ENCODE measurements around the gene RYR3. TPM values are rescaled to one million over a fixed set of nuclear protein-coding genes. Genes with fewer than 3 reads are reported as not detected.
A peak's percentile ranks its signal among the peaks of the same experiment; 100 is the strongest.

Gene RYR3
- total and polyA plus RNA-seq, 4 donors: 0.09 to 1.4 (median 0.47) TPM

DNA sequence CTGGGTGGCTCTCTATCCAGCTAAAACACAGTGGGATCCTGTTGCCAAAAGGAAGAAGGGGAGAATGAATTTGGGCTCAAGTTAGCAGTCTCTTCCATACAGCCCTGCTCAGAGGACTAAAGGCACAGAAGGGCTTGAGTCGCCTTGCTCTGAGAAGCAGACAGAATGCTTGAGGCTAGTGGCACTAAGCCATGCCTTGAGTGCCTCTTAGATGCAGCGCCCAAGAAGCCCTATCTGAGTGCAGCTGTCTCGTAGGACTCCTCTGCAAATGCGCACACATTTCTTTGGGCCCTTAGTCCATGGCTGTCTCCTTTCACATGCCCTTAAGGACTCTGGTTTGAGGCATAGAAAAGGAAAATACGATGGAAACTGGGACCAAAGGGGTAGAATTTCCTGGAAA lies 446.2 kb downstream of the RYR3 start:
- Histone ChIP-seq H3K27me3 (ENCODE audit: control insufficient read depth in 3 of 3, insufficient read depth in 3 of 3, low read length in 2 of 3) (no peaks in the 10 kb centered on the region), H3K4me3 (no peak overlapping the region), H3K27ac (ENCODE audit: low read depth in 1 of 2, low read length in 1 of 2) (no peak overlapping the region), H3K36me3 (ENCODE audit: control insufficient read depth in 4 of 4, insufficient read depth in 4 of 4, low read length in 4 of 4) (no peaks in the 10 kb centered on the region), H3K9me3 (ENCODE audit: control insufficient read depth in 4 of 4, insufficient read depth in 3 of 4, low read length in 3 of 4) (peaks cover 0 to 3% (median 0%) of the 10 kb centered on the region in 4 donors), H3K9ac (ENCODE audit: insufficient read depth in 1 of 2, low read length in 2 of 2) (no peak overlapping the region), H3K4me1 (ENCODE audit: control insufficient read depth in 5 of 5, insufficient read depth in 5 of 5, low read length in 5 of 5) (peaks cover 0 to 5% (median 0%) of the 10 kb centered on the region in 5 donors)
- ATAC-seq (ENCODE audit: insufficient read depth, low FRiP score): no peak
- WGBS, 2 donors: 62 to 78% methylated on average over 5 of the region's 5 CpGs
- DNase-seq: peak in 1 of 3 donors; percentile 58
- TF ChIP-seq, protein P1, sequence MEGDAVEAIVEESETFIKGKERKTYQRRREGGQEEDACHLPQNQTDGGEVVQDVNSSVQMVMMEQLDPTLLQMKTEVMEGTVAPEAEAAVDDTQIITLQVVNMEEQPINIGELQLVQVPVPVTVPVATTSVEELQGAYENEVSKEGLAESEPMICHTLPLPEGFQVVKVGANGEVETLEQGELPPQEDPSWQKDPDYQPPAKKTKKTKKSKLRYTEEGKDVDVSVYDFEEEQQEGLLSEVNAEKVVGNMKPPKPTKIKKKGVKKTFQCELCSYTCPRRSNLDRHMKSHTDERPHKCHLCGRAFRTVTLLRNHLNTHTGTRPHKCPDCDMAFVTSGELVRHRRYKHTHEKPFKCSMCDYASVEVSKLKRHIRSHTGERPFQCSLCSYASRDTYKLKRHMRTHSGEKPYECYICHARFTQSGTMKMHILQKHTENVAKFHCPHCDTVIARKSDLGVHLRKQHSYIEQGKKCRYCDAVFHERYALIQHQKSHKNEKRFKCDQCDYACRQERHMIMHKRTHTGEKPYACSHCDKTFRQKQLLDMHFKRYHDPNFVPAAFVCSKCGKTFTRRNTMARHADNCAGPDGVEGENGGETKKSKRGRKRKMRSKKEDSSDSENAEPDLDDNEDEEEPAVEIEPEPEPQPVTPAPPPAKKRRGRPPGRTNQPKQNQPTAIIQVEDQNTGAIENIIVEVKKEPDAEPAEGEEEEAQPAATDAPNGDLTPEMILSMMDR (IDR thresholded peaks at IDR 0.05; ENCODE audit: control extremely low read depth, extremely low read depth): no peak

- DNase-seq (no peak), ATAC-seq (ENCODE audit: insufficient read depth, low FRiP score) (no peak)
- 80 to 85% methylated on average over 13 of the region's 13 CpGs for WGBS, 2 donors
- TF ChIP-seq, protein P1 (IDR thresholded peaks at IDR 0.05; ENCODE audit: control extremely low read depth, extremely low read depth): no peak
- Histone ChIP-seq H3K9ac (ENCODE audit: insufficient read depth in 1 of 2, low read length in 2 of 2) (no peak overlapping the region), H3K27ac (ENCODE audit: low read depth in 1 of 2, low read length in 1 of 2) (no peak overlapping the region), H3K27me3 (ENCODE audit: control insufficient read depth in 3 of 3, insufficient read depth in 3 of 3, low read length in 2 of 3) (no peaks in the 10 kb centered on the region), H3K4me3 (no peak overlapping the region), H3K9me3 (ENCODE audit: control insufficient read depth in 4 of 4, insufficient read depth in 3 of 4, low read length in 3 of 4) (peaks cover 0 to 3% (median 0%) of the 10 kb centered on the region in 4 donors), H3K4me1 (ENCODE audit: control insufficient read depth in 5 of 5, insufficient read depth in 5 of 5, low read length in 5 of 5) (peaks cover 0 to 5% (median 0%) of the 10 kb centered on the region in 5 donors), H3K36me3 (ENCODE audit: control insufficient read depth in 4 of 4, insufficient read depth in 4 of 4, low read length in 4 of 4) (no peaks in the 10 kb centered on the region)
Measured at GRCh38 chr15:33757516-33758232, 446.9 kb downstream of the RYR3 start.

DNA sequence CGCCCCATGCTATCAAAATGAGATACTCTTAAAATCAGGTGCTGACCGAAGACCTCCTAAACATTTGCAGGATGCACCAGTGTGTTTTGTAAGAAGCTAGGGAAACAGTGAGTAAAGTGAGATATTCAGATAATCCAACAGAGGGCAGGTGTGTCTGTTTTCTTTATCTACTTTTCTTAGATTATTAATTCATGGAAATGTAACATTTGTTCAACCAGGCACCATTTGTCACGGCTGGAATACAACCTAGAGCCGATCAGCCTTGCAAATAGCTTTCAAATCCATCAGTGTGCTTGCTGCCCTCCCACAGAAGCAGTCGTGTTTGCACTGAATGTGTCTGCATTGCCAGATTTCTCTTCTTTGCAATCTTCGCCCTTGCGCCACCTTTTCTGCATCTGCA lies 455.6 kb downstream of the RYR3 start:
- H3K36me3 ChIP-seq (ENCODE audit: control insufficient read depth in 4 of 4, insufficient read depth in 4 of 4, low read length in 4 of 4): no peaks in the 10 kb centered on the region
- TF ChIP-seq, protein P1 (IDR thresholded peaks at IDR 0.05; ENCODE audit: control extremely low read depth, extremely low read depth): no peak
- WGBS, 2 donors: 74 to 85% methylated on average over 7 of the region's 7 CpGs
- no peak overlapping the region for H3K27ac ChIP-seq (ENCODE audit: low read depth in 1 of 2, low read length in 1 of 2)
- ATAC-seq (ENCODE audit: insufficient read depth, low FRiP score) (no peak), DNase-seq (no peak)
- H3K9me3 ChIP-seq (ENCODE audit: control insufficient read depth in 4 of 4, insufficient read depth in 3 of 4, low read length in 3 of 4): no peaks in the 10 kb centered on the region
- H3K27me3 ChIP-seq (ENCODE audit: control insufficient read depth in 3 of 3, insufficient read depth in 3 of 3, low read length in 2 of 3): no peaks in the 10 kb centered on the region
- H3K4me1 ChIP-seq (ENCODE audit: control insufficient read depth in 5 of 5, insufficient read depth in 5 of 5, low read length in 5 of 5): no peaks in the 10 kb centered on the region
- H3K4me3 ChIP-seq: no peak overlapping the region
- no peak overlapping the region for H3K9ac ChIP-seq (ENCODE audit: insufficient read depth in 1 of 2, low read length in 2 of 2)

Measured in lung (tissue), 12 donors.